WTC11 (cell line): ENCODE measurements around the gene ZFR. TPM values are rescaled to one million over a fixed set of nuclear protein-coding genes. Genes with fewer than 3 reads are reported as not detected.

Experiments used
- ATAC-seq: fragments of 200-7000 bp; cut with Tn5 transposase; 2 replicates; pipeline ENCODE4 v1.10.0; 2021; ENCODE audit warnings: mild to moderate bottlenecking, moderate library complexity
- CTCF ChIA-PET: fragments of 300-600 bp; sonication (Branson Sonifier 250); formaldehyde crosslinking; loops from one replicate; lab custom pipeline; 2021; ENCODE audit warnings: antibody characterized with exemption; lab: Charles Lee
- POLR2A ChIA-PET: fragments of 350-600 bp; sonication (Branson Sonifier 250); formaldehyde crosslinking; loops from one replicate; lab custom pipeline; 2021; ENCODE audit warnings: antibody characterized with exemption; lab: Charles Lee
- DNase-seq: peaks from one replicate; pipeline ENCODE4 v3.0.0; 2021; ENCODE audit warnings: low spot score
- H3K27ac Mint-ChIP-seq: 2 replicates; pipeline ENCODE4 v1.8.0; 2021; ENCODE audit warnings: mixed read lengths
- H3K27me3 Mint-ChIP-seq: 2 replicates; pipeline ENCODE4 v1.8.0; 2021; ENCODE audit warnings: low read depth, mild to moderate bottlenecking, moderate library complexity, mixed read lengths
- H3K36me3 Mint-ChIP-seq: 2 replicates; pipeline ENCODE4 v1.8.0; 2021; ENCODE audit warnings: mixed read lengths
- H3K4me1 Mint-ChIP-seq: 2 replicates; pipeline ENCODE4 v1.8.0; 2022; ENCODE audit warnings: mixed read lengths
- H3K4me3 Mint-ChIP-seq: 2 replicates; pipeline ENCODE4 v1.8.0; 2021; ENCODE audit warnings: mild to moderate bottlenecking, moderate library complexity, mixed read lengths
- H3K9me3 Mint-ChIP-seq: 2 replicates; pipeline ENCODE4 v1.8.0; 2021; ENCODE audit warnings: mixed read lengths
- ATF6 ChIP-seq: sonication (generic); formaldehyde crosslinking; IDR thresholded peaks from 2 replicates; pipeline ENCODE4 v1.8.1; 2023; ENCODE audit warnings: mild to moderate bottlenecking, missing genetic modification reagents
- CBFB ChIP-seq: sonication (generic); formaldehyde crosslinking; IDR thresholded peaks from 2 replicates; pipeline ENCODE4 v1.8.1; 2022; ENCODE audit warnings: mild to moderate bottlenecking, low read depth, missing genetic modification reagents
- ERG ChIP-seq: fragments of 250-450 bp; sonication (Bioruptor Pico); IDR thresholded peaks from 2 replicates; pipeline ENCODE4 v1.8.0; 2021; ENCODE audit warnings: mild to moderate bottlenecking
- GABPB1 ChIP-seq: sonication (generic); formaldehyde crosslinking; IDR thresholded peaks from 2 replicates; pipeline ENCODE4 v1.8.1; 2023; ENCODE audit warnings: mild to moderate bottlenecking, missing genetic modification reagents
- HMGXB4 ChIP-seq: sonication (generic); formaldehyde crosslinking; IDR thresholded peaks from 2 replicates; pipeline ENCODE4 v1.8.1; 2023; ENCODE audit warnings: mild to moderate bottlenecking, moderate library complexity, missing genetic modification reagents
- MXD4 ChIP-seq: fragments of 250-450 bp; sonication (Bioruptor Pico); IDR thresholded peaks from 2 replicates; pipeline ENCODE4 v1.8.0; 2021; ENCODE audit warnings: mild to moderate bottlenecking, moderate library complexity, borderline replicate concordance
- NFE2L1 ChIP-seq: sonication (generic); formaldehyde crosslinking; IDR thresholded peaks from 2 replicates; pipeline ENCODE4 v1.8.1; 2023; ENCODE audit warnings: missing genetic modification reagents
- RELA ChIP-seq: sonication (generic); formaldehyde crosslinking; IDR thresholded peaks from 2 replicates; pipeline ENCODE4 v1.8.1; 2022; ENCODE audit warnings: missing genetic modification reagents, mild to moderate bottlenecking, borderline replicate concordance
- RORB ChIP-seq: fragments of 250-450 bp; sonication (Bioruptor Pico); IDR thresholded peaks from 2 replicates; pipeline ENCODE4 v1.9.0; 2021; ENCODE audit warnings: mild to moderate bottlenecking
- SMAD4 ChIP-seq: sonication (generic); formaldehyde crosslinking; IDR thresholded peaks from 2 replicates; pipeline ENCODE4 v1.8.0; 2022; ENCODE audit warnings: mild to moderate bottlenecking, missing genetic modification reagents
- SOX15 ChIP-seq: fragments of 250-450 bp; sonication (Bioruptor Pico); IDR thresholded peaks from 2 replicates; pipeline ENCODE4 v1.9.0; 2021; ENCODE audit warnings: mild to moderate bottlenecking
- STAT6 ChIP-seq: sonication (generic); formaldehyde crosslinking; conservative IDR thresholded peaks from 2 replicates; pipeline ENCODE4 v1.8.1; 2023; ENCODE audit warnings: mild to moderate bottlenecking, low read depth, missing genetic modification reagents, moderate library complexity
- TEAD1 ChIP-seq: sonication (generic); formaldehyde crosslinking; IDR thresholded peaks from 2 replicates; pipeline ENCODE4 v1.8.0; 2022; ENCODE audit warnings: mild to moderate bottlenecking, missing genetic modification reagents
- ZNF232 ChIP-seq: sonication (generic); formaldehyde crosslinking; IDR thresholded peaks from 2 replicates; pipeline ENCODE4 v1.8.0; 2022; ENCODE audit warnings: mild to moderate bottlenecking, missing genetic modification reagents
- ZNF281 ChIP-seq: sonication (generic); formaldehyde crosslinking; IDR thresholded peaks from 2 replicates; pipeline ENCODE4 v1.8.0; 2023; ENCODE audit warnings: mild to moderate bottlenecking, missing genetic modification reagents
- ZNF396 ChIP-seq: fragments of 250-450 bp; sonication (Bioruptor Pico); IDR thresholded peaks from 2 replicates; pipeline ENCODE4 v1.8.0; 2021; ENCODE audit warnings: mild to moderate bottlenecking, moderate library complexity, borderline replicate concordance
- ZNF416 ChIP-seq: fragments of 250-450 bp; sonication (Bioruptor Pico); IDR thresholded peaks from 2 replicates; pipeline ENCODE4 v1.9.0; 2021; ENCODE audit warnings: mild to moderate bottlenecking, inconsistent platforms
- ZNF423 ChIP-seq: fragments of 250-450 bp; sonication (Bioruptor Pico); IDR thresholded peaks from 2 replicates; pipeline ENCODE4 v2.1.2; 2022; ENCODE audit warnings: mild to moderate bottlenecking, moderate library complexity
- total RNA-seq: library from RNA; stranded (reverse); gene quantifications from 3 replicates; pipeline ENCODE4 v1.2.3, GENCODE V29; 2021

The ZFR gene
- total RNA-seq, 1 experiment from 2014 or later, result 64.5 TPM

GRCh38 chr5:32455311-32455710 lies 10.8 kb upstream of the ZFR start:
- Mint-ChIP-seq H3K9me3 (peaks cover 19% of the 10 kb centered on the region), H3K4me3 (no peak overlapping the region), H3K27me3 (no peaks in the 10 kb centered on the region; the same call in 1 of the 2 replicates), H3K36me3 (peaks cover 3% of the 10 kb centered on the region; the same call in 1 of the 2 replicates), H3K4me1 (no peaks in the 10 kb centered on the region), H3K27ac (no peak overlapping the region)
- ATAC-seq, result no peak
- CTCF ChIA-PET, result interaction anchor here (0.9 kb wide), 1 partner anchor 135 kb away, joined by 3 read pairs; no protein-coding TSS in a partner anchor
- POLR2A ChIA-PET, result no interaction called here
- DNase-seq, result no peak
- no peak for TF ChIP-seq ZNF416 (CRISPR knock-in tag)
- no peak for TF ChIP-seq MXD4 (CRISPR knock-in tag)
- no peak for TF ChIP-seq ZNF423 (CRISPR knock-in tag)
- no peak for TF ChIP-seq GABPB1
- TF ChIP-seq ZNF281, result no peak
- TF ChIP-seq ZNF396 (CRISPR knock-in tag), result no peak
- no peak for TF ChIP-seq TEAD1
- TF ChIP-seq RELA (CRISPR knock-in tag), result no peak
- no peak for TF ChIP-seq SOX15 (CRISPR knock-in tag)
- TF ChIP-seq STAT6, result no peak
- no peak for TF ChIP-seq RORB
- TF ChIP-seq NFE2L1 (CRISPR knock-in tag), result no peak
- TF ChIP-seq ATF6 (CRISPR knock-in tag), result no peak

- H3K4me3 Mint-ChIP-seq, result no peak overlapping the region
- no peak overlapping the region for H3K27ac Mint-ChIP-seq
- ChIA-PET POLR2A (no interaction called here), CTCF (interaction anchor here (0.8 to 1.0 kb wide), 3 partner anchors 21 to 136 kb away, joined by 3 to 4 read pairs (median 3); no protein-coding TSS in a partner anchor)
- DNase-seq (no peak), ATAC-seq (no peak)
- H3K4me1 Mint-ChIP-seq, result no peaks in the 10 kb centered on the region
- no peaks in the 10 kb centered on the region; the same call in 1 of the 2 replicates for H3K27me3 Mint-ChIP-seq
- H3K9me3 Mint-ChIP-seq, result peaks cover 17% of the 10 kb centered on the region
- TF ChIP-seq CBFB (CRISPR knock-in tag) (no peak), HMGXB4 (no peak), ERG (CRISPR knock-in tag) (no peak), ZNF232 (CRISPR knock-in tag) (no peak), GABPB1 (no peak), SMAD4 (no peak)
- H3K36me3 Mint-ChIP-seq, result peaks cover 3% of the 10 kb centered on the region; the same call in 1 of the 2 replicates
Measured at GRCh38 chr5:32454821-32455220, 10.3 kb upstream of the ZFR start.
